Loucy (cell line): ENCODE measurements around the gene PCDHB3.
"Not testable (repeated sequence)": the region's sequence is repeated elsewhere in the genome, so short reads cannot be mapped to it uniquely, and the experiment has no call there.

Experiments
- EZH2phosphoT487 ChIP-seq: fragments of 200-600 bp; IDR thresholded peaks from 2 replicates; pipeline ENCODE4 v1.6.1; 2018; ENCODE audit warnings: antibody characterized with exemption, mild to moderate bottlenecking, moderate library complexity, borderline replicate concordance
- TF ChIP-seq, protein P1 (sequence below): fragments of 200-600 bp; sonication (generic); conservative IDR thresholded peaks from 2 replicates; pipeline ENCODE4 v1.5.1; 2014; ENCODE audit warnings: mild to moderate bottlenecking, antibody characterized with exemption, low read length

DNA sequence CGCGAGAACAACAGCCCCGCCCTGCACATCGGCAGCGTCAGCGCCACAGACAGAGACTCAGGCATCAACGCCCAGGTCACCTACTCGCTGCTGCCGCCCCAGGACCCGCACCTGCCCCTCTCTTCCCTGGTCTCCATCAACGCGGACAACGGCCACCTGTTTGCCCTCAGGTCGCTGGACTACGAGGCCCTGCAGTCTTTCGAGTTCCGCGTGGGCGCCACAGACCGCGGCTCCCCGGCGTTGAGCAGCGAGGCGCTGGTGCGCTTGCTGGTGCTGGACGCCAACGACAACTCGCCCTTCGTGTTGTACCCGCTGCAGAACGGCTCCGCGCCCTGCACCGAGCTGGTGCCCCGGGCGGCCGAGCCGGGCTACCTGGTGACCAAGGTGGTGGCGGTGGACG lies 51.4 kb downstream of the PCDHB3 start:
- TF ChIP-seq, protein P1, sequence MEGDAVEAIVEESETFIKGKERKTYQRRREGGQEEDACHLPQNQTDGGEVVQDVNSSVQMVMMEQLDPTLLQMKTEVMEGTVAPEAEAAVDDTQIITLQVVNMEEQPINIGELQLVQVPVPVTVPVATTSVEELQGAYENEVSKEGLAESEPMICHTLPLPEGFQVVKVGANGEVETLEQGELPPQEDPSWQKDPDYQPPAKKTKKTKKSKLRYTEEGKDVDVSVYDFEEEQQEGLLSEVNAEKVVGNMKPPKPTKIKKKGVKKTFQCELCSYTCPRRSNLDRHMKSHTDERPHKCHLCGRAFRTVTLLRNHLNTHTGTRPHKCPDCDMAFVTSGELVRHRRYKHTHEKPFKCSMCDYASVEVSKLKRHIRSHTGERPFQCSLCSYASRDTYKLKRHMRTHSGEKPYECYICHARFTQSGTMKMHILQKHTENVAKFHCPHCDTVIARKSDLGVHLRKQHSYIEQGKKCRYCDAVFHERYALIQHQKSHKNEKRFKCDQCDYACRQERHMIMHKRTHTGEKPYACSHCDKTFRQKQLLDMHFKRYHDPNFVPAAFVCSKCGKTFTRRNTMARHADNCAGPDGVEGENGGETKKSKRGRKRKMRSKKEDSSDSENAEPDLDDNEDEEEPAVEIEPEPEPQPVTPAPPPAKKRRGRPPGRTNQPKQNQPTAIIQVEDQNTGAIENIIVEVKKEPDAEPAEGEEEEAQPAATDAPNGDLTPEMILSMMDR: not testable (repeated sequence)
- TF ChIP-seq EZH2phosphoT487: not testable (repeated sequence)
